Type B pancreatic cell (in vitro differentiated cells): ENCODE data around the gene HOXB8. TPM values are rescaled to one million over a fixed set of nuclear protein-coding genes. Genes with fewer than 3 reads are reported as not detected.

ENCODE experiments used
- DNase-seq: peaks from one replicate; pipeline ENCODE4 v3.0.0; 2021; ENCODE audit warnings: mixed read lengths; ENCODE audit not compliant: unreplicated experiment; ENCODE audit errors: extremely low spot score
- H3K27ac Mint-ChIP-seq: 2 replicates; pipeline ENCODE4 v1.8.0; 2021; ENCODE audit warnings: mild to moderate bottlenecking, mixed read lengths
- H3K27me3 Mint-ChIP-seq: 2 replicates; pipeline ENCODE4 v1.8.0; 2021; ENCODE audit warnings: mixed read lengths
- H3K36me3 Mint-ChIP-seq: 2 replicates; pipeline ENCODE4 v1.8.0; 2021; ENCODE audit warnings: mixed read lengths
- H3K4me1 Mint-ChIP-seq: one replicate; pipeline ENCODE4 v1.8.0; 2021; ENCODE audit warnings: mixed read lengths; ENCODE audit not compliant: unreplicated experiment
- H3K4me3 Mint-ChIP-seq: 2 replicates; pipeline ENCODE4 v1.8.0; 2021; ENCODE audit warnings: mild to moderate bottlenecking, mixed read lengths
- H3K9me3 Mint-ChIP-seq: 2 replicates; pipeline ENCODE4 v1.8.0; 2021; ENCODE audit warnings: mixed read lengths
- total RNA-seq: library from RNA; stranded (reverse); gene quantifications from 2 replicates; pipeline ENCODE4 v1.2.1, GENCODE V29; 2021; ENCODE audit warnings: low replicate concordance
- TF ChIP-seq, protein P1 (sequence below): fragments of 200-600 bp; sonication (generic); conservative IDR thresholded peaks from 2 replicates; pipeline ENCODE4 v1.5.0; 2021; ENCODE audit warnings: antibody characterized with exemption, mild to moderate bottlenecking

Gene HOXB8
- total RNA-seq, 1 donor from 2014 or later = 16.0 TPM

DNA sequence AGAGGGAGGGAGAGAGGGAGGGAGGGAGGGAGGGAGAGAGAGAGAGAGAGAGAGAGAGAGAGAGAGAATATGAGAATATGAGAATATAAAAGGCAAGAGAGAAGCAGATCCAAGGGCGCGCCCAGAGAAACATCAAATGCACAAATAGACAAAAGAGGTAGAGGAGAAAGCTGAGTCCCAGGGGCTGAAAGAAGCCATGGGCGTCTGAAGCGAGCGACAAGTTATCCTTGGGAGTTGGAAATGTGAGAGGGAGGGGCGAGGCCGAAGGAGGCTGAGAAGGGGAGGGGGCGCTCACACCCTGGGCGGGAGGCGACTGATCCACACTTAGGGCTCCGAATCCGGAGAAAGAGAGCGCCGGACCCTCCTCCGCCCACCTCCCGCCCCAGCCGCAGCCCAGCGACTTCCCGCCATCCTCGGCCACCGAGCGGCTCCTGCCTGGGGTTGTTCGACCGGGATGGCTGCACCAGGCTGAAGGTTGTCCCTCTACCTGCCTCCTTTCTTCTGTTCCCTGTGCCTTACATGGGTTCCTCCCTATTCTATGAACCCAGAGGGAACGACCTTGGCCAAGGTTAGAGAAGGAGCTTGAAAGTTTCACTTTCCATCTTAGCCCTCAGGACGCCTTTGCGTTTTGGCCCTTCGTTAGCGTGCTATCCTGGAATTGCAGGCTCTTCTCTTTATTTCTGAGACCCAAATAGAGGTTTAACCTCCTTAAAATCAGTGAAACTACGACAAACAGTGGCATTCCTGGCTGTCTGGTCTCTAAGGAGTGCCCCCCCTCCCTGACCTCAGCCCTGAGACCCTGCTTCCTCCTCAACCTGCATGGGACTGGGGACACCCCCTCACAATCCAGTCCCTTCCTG is 32.2 kb upstream of the HOXB8 start:
- peaks cover 4% of the 10 kb centered on the region for H3K4me1 Mint-ChIP-seq
- no peaks in the 10 kb centered on the region for H3K9me3 Mint-ChIP-seq
- no peak for DNase-seq
- no peak overlapping the region for H3K27ac Mint-ChIP-seq
- TF ChIP-seq, protein P1, sequence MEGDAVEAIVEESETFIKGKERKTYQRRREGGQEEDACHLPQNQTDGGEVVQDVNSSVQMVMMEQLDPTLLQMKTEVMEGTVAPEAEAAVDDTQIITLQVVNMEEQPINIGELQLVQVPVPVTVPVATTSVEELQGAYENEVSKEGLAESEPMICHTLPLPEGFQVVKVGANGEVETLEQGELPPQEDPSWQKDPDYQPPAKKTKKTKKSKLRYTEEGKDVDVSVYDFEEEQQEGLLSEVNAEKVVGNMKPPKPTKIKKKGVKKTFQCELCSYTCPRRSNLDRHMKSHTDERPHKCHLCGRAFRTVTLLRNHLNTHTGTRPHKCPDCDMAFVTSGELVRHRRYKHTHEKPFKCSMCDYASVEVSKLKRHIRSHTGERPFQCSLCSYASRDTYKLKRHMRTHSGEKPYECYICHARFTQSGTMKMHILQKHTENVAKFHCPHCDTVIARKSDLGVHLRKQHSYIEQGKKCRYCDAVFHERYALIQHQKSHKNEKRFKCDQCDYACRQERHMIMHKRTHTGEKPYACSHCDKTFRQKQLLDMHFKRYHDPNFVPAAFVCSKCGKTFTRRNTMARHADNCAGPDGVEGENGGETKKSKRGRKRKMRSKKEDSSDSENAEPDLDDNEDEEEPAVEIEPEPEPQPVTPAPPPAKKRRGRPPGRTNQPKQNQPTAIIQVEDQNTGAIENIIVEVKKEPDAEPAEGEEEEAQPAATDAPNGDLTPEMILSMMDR = peak; percentile 18
- H3K36me3 Mint-ChIP-seq = no peaks in the 10 kb centered on the region
- H3K27me3 Mint-ChIP-seq = peaks cover 89% of the 10 kb centered on the region
- H3K4me3 Mint-ChIP-seq = peak overlapping the region; percentile 80

- TF ChIP-seq, protein P1 = no peak
- no peak for DNase-seq
- H3K36me3 Mint-ChIP-seq = no peaks in the 10 kb centered on the region
- peaks cover 92% of the 10 kb centered on the region for H3K27me3 Mint-ChIP-seq
- H3K9me3 Mint-ChIP-seq = no peaks in the 10 kb centered on the region
- no peak overlapping the region for H3K27ac Mint-ChIP-seq
- H3K4me3 Mint-ChIP-seq = peak overlapping the region; percentile 80
- peaks cover 4% of the 10 kb centered on the region for H3K4me1 Mint-ChIP-seq
Observed at GRCh38 chr17:48646183-48647102, 31.4 kb upstream of the HOXB8 start.

- DNase-seq = no peak
- Mint-ChIP-seq H3K36me3 (no peaks in the 10 kb centered on the region), H3K4me3 (peak overlapping the region; percentile 61), H3K27me3 (peaks cover 95% of the 10 kb centered on the region), H3K27ac (no peak overlapping the region), H3K4me1 (peaks cover 4% of the 10 kb centered on the region), H3K9me3 (no peaks in the 10 kb centered on the region)
- TF ChIP-seq, protein P1 = no peak
Observed at GRCh38 chr17:48645639-48646182, 30.6 kb upstream of the HOXB8 start.

- no peak for DNase-seq
- Mint-ChIP-seq H3K4me3 (peak overlapping the region; percentile 1), H3K36me3 (no peaks in the 10 kb centered on the region)
Observed at GRCh38 chr17:48644910-48645557, 29.9 kb upstream of the HOXB8 start.

GRCh38 chr17:48644159-48644558 is 29.1 kb upstream of the HOXB8 start:
- no peak for DNase-seq
- H3K36me3 Mint-ChIP-seq = no peaks in the 10 kb centered on the region

More at GRCh38 chr17:48644910-48645557, 29.9 kb upstream of the HOXB8 start:
- Mint-ChIP-seq H3K27me3 (peaks cover 96% of the 10 kb centered on the region), H3K27ac (no peak overlapping the region), H3K9me3 (no peaks in the 10 kb centered on the region), H3K4me1 (peaks cover 4% of the 10 kb centered on the region)
- TF ChIP-seq, protein P1 = no peak

More at GRCh38 chr17:48644159-48644558, 29.1 kb upstream of the HOXB8 start:
- Mint-ChIP-seq H3K9me3 (no peaks in the 10 kb centered on the region), H3K4me1 (peaks cover 4% of the 10 kb centered on the region), H3K27ac (no peak overlapping the region), H3K27me3 (peaks cover 96% of the 10 kb centered on the region), H3K4me3 (no peak overlapping the region)
- TF ChIP-seq, protein P1 = no peak
